ENCODE data around the gene ABCD1.
"Not testable (repeated sequence)": the region's sequence is repeated elsewhere in the genome, so short reads cannot be mapped to it uniquely, and the experiment has no call there.

ABCD1 gene

DNA sequence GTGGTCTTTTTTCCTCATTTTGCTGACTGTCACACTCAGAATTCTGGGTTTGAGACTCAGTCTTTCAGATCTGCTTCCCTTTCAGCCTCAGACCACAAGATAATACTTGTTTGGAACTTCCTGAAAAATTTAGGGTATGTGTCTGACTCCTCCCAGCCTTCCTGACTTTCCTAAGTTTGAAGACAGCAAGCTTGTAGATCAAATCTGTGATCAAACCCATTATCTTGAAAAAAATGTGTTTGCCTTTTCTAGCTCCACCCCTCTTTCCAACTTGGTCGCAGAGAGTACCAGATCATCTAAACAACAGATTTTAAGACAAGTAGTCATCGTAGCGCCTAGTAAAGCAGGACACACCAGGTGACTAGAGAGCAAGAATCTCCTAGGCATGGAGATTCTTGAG is 10.4 kb upstream of the ABCD1 start:
- DNase-seq = no peak

DNA sequence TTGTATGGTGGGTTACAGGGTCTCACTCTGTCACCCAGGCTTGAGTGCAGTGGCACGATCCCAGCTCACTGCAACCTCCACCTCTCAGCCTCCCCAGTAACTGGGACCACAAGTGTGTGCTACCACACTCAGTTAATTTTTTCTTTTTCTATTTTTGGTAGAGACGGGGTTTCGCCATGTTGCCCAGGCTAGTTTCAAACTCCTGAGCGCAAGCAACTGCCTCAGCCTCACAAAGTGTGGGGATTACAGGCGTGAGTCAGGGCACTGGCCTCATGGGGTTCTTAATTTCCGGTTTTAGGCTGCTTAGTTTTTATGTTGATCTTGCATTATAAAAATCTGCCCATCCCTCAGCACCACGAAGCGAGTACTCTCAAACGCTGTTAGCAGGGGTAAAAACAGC is 7.2 kb upstream of the ABCD1 start:
- DNase-seq = no peak

DNA sequence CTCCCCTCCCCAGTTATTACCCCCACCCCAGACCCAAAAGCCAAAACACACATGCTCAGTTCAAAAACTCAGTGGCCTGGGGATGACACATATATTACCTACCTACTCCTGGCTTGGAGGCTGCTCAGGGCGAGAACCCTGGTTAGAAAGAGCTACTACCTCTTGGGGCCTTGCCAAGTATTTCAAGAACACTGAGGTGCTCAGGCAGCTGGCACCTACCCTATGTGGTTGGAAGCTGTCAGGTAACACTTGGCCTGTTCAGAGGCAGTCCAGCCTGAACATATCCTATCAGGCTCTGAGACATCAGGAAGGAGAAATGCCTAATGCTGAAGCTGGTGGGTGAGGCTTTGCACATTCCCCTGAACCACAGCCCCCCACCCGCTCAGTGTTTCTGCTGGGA is 5.4 kb upstream of the ABCD1 start:
- no peak for DNase-seq

DNA sequence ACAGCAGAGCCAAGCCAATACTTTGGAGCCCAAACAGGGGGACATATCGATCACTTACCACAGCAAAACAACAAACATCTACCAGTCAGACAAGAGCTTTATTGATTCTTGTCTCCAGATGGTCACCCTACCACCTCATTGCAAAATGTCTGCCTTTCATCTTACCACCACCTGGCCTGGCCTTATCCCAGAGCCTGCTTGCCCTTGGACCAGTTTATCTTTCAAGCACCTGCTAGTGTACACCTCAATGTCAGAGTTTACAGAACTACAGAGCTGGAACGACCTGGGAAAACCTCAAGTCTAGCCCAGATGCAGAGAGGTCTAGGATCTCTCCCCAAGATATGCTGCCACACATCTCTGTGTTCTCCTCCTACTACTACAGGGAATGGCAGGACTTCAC is 5.0 kb upstream of the ABCD1 start:
- DNase-seq = no peak

DNA sequence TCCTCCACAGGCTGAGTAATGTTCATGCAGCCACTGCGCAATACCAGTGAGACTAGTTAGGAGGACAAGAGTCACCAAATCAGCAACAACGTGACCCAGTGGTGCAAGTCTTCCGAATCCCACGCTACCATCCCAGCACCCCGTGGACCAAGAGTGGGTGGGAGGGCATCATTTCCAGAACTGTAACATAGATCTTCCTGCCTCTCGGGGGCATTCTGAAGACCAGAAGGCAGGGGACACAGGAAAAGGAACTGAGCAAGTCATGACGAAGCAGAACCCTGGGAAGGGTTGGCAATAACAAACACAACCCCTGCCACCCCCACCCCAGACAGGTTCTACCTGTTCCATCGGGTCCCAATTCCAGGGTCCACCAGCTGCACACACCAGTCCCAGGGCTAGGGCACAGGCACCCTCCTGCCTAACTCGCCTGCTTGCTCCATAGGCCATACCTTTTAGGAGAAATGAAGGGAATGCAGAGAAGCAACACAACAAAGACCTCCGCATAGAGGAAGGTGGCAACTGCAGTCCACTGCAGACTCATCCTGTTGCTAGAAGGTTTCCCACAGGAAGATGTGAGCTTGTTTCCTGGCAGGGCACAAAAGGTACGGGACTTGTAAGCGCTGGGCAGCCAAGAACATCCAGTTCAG is 1.8 kb upstream of the ABCD1 start:
- DNase-seq = no peak

DNA sequence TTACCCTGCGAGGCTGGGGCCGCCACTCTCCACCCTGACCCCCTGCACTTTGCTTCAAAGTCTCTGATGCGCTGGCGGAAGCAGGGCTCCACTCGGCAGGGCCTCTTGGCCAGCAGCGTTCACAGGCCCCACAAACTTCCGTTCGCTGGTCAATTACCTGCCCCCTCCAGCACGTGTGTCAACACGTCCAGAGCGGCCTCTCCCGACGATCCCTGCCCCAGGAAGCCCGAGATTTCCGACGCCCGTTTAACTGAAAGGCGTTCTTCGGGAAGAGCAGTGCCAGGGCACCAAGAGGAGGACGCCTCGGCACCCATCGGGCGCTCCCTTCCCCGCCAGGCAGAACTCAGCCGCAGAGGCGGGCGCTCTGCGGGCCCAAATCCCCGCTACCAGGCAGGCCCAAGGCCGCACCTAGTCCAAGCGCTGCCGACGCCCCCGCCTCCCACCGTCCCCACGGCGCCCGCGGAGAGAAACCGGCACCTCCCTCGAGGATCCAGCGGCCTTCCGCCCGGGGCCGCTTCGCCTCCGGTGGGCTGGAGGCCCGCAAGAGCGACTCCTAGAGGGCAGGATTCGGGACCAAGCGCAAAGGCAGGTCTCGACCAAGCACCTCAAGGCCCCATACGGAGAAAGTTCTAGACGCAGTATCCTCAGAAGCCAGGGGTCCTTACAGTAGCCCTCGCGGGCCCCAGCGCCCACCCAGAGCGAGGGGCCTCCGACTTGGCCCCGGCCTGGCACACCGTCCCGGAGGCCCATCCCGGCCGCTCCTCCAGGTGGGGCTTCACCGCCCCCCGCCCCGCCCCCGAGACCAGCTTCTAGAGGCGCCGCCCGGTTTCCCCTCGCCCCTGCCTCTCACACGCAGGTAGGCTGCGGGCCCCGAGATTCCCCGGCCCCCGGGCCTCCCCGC is 1.1 kb upstream of the ABCD1 start:
- DNase-seq = peak; percentile 70

DNA sequence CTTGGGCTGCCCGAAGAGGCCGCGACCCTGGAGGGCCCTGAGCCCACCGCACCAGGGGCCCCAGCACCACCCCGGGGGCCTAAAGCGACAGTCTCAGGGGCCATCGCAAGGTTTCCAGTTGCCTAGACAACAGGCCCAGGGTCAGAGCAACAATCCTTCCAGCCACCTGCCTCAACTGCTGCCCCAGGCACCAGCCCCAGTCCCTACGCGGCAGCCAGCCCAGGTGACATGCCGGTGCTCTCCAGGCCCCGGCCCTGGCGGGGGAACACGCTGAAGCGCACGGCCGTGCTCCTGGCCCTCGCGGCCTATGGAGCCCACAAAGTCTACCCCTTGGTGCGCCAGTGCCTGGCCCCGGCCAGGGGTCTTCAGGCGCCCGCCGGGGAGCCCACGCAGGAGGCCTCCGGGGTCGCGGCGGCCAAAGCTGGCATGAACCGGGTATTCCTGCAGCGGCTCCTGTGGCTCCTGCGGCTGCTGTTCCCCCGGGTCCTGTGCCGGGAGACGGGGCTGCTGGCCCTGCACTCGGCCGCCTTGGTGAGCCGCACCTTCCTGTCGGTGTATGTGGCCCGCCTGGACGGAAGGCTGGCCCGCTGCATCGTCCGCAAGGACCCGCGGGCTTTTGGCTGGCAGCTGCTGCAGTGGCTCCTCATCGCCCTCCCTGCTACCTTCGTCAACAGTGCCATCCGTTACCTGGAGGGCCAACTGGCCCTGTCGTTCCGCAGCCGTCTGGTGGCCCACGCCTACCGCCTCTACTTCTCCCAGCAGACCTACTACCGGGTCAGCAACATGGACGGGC is 579 bp downstream of the ABCD1 start:
- no peak for DNase-seq

DNA sequence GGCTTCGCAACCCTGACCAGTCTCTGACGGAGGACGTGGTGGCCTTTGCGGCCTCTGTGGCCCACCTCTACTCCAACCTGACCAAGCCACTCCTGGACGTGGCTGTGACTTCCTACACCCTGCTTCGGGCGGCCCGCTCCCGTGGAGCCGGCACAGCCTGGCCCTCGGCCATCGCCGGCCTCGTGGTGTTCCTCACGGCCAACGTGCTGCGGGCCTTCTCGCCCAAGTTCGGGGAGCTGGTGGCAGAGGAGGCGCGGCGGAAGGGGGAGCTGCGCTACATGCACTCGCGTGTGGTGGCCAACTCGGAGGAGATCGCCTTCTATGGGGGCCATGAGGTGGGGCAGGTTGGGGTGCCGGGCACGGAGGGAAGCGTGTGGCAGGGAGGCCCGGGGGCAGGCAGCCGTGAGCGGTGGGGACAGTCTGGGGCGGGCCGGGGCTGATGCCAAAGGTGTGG is 1.2 kb downstream of the ABCD1 start:
- no peak for DNase-seq

DNA sequence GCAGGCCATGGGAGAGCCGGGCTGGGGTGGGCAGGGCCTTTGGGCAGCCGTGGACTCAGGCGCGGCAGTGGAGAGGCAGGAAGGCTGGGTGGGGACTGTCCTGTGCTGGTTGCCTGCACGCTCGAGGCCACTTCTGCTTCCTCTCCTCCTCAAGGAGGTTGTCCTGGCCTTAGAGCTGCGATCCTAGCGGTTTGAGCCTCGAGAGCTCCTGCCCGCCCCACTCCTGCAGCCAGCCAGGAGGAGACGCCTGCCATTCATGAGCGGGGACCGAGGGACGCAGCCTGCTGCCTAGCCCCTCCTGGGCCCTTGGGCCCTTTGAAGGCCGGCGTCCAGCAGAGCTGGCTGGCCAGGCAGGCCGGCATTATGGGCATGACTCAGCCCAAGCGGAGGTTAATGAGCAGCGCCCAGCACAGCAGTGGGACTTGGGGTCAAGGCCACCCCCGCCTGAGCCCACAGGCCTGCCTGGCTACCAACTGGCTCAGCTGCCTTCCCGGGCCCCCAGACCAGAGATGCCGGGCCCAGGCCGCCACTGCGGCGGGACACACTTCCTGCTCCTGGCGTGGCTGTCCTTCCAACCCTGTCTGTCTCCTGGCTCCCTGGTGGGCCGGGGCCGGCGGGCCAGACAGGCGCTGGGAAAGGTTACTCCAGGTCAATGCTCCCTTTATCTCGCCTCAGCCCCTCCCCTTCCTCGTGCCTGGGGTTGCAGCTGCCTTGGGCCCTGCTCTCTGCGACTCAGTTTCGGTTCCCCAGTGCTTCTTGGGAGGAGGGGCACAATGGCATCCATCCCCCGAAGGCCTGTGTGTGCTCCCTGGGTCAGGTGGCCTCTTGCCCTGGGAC is 1.8 kb downstream of the ABCD1 start:
- no peak for DNase-seq

DNA sequence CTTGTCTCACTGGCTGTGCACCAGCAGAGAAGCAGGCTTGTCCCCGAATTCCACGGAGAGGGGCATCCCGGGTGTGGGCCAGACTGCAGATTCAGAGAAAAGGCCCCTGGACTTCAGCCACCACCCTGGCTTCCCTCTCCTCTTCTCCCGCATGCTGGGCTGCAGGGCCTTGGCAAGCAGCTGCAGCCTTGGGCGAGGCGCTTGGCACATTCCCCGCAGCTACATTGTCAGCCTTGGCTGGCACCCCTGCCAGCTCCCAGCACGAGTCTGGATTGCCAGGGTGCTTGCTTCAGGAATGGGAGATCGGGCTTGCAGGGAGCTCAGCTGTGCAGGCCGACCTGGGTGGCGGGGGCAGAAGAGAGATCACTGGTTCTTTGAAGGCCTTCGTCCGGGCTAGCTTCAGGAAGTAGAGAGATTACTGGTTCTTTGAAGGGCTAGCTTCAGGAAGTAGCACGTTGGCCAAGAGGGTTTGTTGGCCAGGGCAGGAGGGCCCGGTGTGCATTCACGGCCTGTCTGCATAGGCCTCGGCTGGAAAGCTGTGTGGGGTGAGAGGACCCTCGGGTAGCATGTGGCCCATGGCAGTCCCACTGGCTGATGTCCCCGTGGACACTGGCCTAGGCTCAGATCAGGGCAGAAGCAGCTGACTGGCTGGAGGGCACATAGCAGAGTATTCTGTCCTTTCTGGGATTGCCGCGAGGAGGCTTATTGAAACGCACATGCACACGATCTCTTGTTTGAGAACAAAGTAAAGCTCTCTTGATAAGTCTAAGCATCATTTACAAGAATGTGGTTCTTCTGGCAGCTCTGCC is 2.7 kb downstream of the ABCD1 start:
- no peak for DNase-seq

DNA sequence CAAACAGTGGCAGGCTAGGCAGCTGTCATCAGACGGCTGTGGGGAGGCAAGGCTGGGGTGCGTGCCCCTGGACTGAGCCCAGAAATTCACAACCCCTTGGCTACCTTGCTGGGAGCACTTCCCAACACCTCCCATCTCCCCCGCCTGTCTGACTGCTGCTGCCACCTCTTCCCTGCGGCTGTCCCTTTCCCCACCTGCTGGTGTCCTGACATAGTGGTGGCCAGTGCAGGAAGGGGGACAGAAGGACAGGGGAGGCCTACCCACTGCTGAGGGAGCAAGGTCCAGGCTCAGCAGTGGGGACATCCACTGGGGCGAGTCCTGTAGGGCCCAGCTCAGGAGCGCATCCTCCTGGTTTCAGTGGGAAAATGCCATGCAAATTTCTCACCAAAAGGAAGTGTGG is 3.4 kb downstream of the ABCD1 start:
- no peak for DNase-seq

DNA sequence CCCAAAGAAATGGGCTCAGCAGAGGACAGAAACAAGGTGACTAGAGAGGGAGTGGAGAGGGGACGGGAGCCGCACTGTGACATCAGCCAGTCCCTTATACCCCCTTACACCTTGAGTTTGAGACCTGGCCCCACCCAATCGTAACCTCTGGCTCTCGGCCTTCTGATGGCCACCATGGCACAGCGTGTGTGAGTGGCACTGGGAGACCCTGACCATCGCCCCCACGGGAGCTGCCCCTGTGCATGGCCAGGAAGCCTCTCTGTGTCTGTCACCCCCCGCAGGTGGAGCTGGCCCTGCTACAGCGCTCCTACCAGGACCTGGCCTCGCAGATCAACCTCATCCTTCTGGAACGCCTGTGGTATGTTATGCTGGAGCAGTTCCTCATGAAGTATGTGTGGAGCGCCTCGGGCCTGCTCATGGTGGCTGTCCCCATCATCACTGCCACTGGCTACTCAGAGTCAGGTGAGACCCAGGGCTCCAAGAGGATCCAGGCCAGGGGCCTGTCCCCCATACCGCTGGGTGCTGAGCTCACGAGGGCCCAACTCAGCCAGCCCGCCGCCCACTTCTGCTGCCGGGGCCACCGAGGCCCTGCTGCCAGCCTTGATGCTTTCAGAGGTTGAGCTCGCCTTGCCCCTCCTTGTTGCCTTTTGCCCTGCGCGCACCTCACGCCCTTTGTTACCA is 4.4 kb downstream of the ABCD1 start:
- DNase-seq = no peak

DNA sequence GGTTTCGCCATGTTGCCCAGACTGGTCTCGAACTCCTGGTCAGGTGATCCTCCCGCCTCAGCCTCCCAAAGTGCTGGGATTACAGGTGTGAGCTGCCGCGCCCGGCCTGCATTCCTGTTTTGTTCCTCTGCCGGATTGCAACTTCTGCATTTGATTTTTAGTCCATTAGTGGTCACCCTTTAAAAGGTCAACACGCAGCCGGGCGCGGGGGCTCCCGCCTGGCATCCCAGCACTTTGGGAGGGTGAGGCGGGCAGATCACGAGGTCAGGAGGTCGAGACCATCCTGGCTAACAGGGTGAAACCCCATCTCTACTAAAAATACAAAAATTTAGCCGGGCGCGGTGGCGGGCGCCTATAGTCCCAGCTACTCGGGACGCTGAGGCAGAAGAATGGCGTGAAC is 5.5 kb downstream of the ABCD1 start:
- DNase-seq = not testable (repeated sequence)

DNA sequence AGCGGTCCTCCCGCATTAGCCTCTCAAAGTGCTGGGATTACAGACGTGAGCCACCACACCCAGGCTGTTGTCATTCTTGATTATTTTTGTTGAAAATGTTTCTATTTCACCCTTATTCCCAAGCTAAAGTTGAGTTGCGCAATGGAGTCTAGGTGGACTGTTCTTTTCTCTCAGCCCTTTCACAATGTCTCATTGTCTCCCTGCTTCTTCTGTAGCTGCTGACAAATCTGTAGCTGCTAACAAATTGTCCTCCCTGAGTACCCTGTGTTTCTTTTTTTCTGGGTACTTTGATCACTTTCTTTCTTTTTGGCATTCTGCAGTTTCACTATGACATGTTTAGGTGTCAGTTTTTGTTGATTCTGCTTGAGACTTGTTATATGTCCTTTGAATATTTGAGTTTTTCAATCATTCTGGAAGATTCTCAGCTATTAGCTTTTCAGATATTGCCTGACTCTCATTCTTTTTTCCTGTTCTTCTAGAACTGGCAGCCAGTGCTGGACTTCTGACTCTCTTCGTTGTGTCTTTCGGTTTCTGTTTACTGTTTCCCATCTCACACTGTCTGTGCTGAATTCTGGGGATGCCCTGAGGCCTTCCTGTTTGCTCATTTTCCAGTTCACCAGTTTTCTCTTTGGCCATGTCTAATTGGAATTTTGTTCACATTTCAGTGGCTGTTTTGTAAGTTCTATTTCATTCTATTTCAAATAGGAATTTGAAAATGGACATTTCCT is 6.6 kb downstream of the ABCD1 start:
- no peak for DNase-seq

DNA sequence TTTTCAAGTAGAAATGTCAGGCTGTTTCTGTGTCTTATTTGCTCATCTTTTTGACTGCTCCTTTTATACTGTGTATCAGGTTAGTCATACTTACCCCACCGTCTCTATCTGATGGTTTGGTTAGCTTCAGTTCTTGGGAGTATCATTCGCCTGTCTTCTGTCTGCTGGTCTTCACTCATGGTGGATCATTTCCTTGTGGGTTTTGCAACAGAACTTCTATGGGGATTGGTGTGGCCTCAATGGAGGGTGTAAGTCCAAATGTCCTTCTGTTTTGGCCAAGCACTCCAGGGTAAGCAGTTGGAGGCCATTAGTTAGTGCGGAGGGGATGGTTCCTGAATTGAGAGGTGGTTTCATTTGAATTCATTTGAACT is 7.2 kb downstream of the ABCD1 start:
- DNase-seq = no peak

DNA sequence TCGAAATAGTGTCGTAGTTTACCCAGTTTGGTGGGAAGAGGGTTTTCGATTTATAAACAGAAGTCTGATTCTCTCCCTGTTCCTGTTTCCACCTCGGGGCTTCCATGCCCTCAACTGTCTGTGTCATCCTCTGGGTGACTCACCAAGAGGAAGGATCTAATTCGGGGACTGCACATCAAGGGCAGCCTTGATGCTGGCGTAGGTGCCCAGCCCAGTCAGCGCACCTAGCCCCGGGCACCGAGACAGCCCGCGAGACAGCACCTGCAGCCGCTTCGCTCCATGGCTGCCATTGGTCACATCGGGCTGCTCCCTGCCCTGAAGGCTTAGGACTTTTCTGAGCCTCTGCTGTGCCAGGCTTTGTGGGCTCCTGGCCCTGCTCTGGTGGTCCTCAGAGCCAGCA is 7.7 kb downstream of the ABCD1 start:
- no peak for DNase-seq

DNA sequence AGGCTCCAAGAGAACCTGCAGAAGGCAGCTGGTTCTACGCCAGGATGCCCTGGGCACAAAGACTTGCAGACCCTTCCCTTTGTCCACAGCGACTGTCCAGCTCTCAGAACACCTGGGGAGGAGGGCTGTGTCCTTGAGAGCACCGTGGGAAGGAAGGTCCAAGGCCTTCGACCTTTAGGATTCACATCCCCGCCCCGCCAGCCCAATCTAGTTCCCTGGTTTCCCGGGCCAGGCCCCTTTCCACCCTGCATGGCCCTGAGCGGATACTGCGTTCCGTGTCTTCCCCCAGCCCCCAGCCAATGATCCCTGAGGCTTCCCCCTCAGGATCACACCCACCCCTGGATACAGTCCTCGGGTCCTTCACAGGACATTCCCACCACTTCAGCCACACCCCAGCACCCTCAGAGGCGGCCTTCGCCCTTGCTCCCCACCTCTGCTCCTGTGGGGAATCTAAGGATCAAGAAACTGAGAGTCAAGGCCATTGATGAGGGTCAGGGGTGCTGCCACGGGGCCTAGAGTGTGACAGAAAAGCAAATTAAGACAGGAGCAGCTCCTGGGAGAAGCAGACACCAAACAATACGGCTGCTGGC is 9.1 kb downstream of the ABCD1 start:
- no peak for DNase-seq

DNA sequence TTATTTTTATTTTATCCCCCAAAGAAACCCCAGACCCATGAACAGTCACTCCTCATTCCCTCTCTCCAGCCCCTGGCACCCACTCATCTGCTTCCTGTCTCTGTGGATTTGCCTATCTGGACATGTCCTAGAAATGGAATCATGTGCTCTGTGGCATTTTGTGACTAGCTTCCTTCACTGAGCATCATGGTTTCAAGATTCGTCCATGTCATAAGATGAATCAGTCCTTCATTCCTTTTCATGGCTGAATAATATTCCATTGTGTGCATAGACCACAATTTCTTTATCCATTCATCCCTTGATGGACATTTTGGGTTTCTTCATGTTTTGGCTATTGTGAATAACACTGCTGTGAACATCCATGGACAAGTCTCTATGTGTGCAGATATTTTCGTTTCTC is 10.2 kb downstream of the ABCD1 start:
- no peak for DNase-seq

DNA sequence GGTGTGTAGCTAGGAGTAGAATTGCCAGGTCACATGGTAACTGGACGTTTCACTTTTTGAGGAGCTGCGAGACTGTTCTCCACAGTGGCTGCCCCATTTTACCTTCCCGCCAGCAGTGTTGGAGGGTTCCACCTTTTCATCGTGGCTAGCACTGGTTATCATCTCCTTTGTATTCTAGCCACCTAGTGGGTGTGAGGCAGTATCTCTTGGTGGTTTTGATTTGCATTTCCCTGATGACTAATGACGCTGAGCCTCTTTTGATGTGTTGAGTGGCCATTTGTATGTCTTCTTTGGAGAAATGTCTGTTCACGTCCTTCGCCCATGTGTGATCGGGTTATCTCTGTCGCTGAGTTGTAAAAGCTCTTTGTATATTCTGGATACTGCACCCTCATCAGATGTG is 10.6 kb downstream of the ABCD1 start:
- DNase-seq = no peak
